ENCODE measurements around the gene RPS6KA3.

Gene RPS6KA3

GRCh38 chrX:20215565-20215964, 51.1 kb downstream of the RPS6KA3 start (continued):
- no peak for TF ChIP-seq PPARA (CRISPR knock-in tag; IDR thresholded peaks at IDR 0.05; ENCODE audit: borderline replicate concordance)
- TF ChIP-seq GLIS3 (CRISPR knock-in tag; IDR thresholded peaks at IDR 0.05): no peak
- TF ChIP-seq CSRNP3 (CRISPR knock-in tag; IDR thresholded peaks at IDR 0.05): no peak

- no peak for TF ChIP-seq PATZ1 (CRISPR knock-in tag; IDR thresholded peaks at IDR 0.05; ENCODE audit: borderline replicate concordance)
- TF ChIP-seq ZFP3 (CRISPR knock-in tag; IDR thresholded peaks at IDR 0.05): no peak
- no peak for TF ChIP-seq SNAI2 (CRISPR knock-in tag; IDR thresholded peaks at IDR 0.05)
- ATAC-seq: no peak
Observed at GRCh38 chrX:20212486-20213089, 54.1 kb downstream of the RPS6KA3 start.

- TF ChIP-seq TSHZ2 (CRISPR knock-in tag; IDR thresholded peaks at IDR 0.05) (no peak), TOX (CRISPR knock-in tag; IDR thresholded peaks at IDR 0.05; ENCODE audit: borderline replicate concordance) (no peak)
- ATAC-seq: no peak
Observed at GRCh38 chrX:20211261-20211786, 55.4 kb downstream of the RPS6KA3 start.

- TF ChIP-seq POU6F1 (CRISPR knock-in tag; IDR thresholded peaks at IDR 0.05; ENCODE audit: borderline replicate concordance, low read depth) (no peak), OSR1 (CRISPR knock-in tag; IDR thresholded peaks at IDR 0.05) (no peak), CSRNP3 (CRISPR knock-in tag; IDR thresholded peaks at IDR 0.05) (no peak)
- ATAC-seq: no peak
Observed at GRCh38 chrX:20205927-20206708, 60.6 kb downstream of the RPS6KA3 start.

GRCh38 chrX:20204351-20204750, 62.4 kb downstream of the RPS6KA3 start:
- TF ChIP-seq TOX (CRISPR knock-in tag; IDR thresholded peaks at IDR 0.05; ENCODE audit: borderline replicate concordance): no peak
- TF ChIP-seq CSRNP3 (CRISPR knock-in tag; IDR thresholded peaks at IDR 0.05): no peak
- no peak for TF ChIP-seq CSDC2 (CRISPR knock-in tag; IDR thresholded peaks at IDR 0.05)
- TF ChIP-seq PATZ1 (CRISPR knock-in tag; IDR thresholded peaks at IDR 0.05; ENCODE audit: borderline replicate concordance): no peak
- TF ChIP-seq TCF4 (CRISPR knock-in tag; IDR thresholded peaks at IDR 0.05; ENCODE audit: borderline replicate concordance): no peak
- no peak for TF ChIP-seq ZNF8 (CRISPR knock-in tag; IDR thresholded peaks at IDR 0.05)
- no peak for TF ChIP-seq ARNTL (CRISPR knock-in tag; IDR thresholded peaks at IDR 0.05; ENCODE audit: borderline replicate concordance, low read depth)
- no peak for TF ChIP-seq GLIS3 (CRISPR knock-in tag; IDR thresholded peaks at IDR 0.05)
- TF ChIP-seq ZFP3 (CRISPR knock-in tag; IDR thresholded peaks at IDR 0.05): no peak
- TF ChIP-seq PPARA (CRISPR knock-in tag; IDR thresholded peaks at IDR 0.05; ENCODE audit: borderline replicate concordance): no peak
- TF ChIP-seq RARB (CRISPR knock-in tag; IDR thresholded peaks at IDR 0.05): no peak
- no peak for TF ChIP-seq ISL1 (CRISPR knock-in tag; IDR thresholded peaks at IDR 0.05)
- no peak for TF ChIP-seq ZNF565 (CRISPR knock-in tag; conservative IDR thresholded peaks at IDR 0.05; ENCODE audit: low read depth)
- no peak for ATAC-seq
